HG02642 (cell line): ENCODE results near the gene LRRC66.

Source experiments
- ATAC-seq: cut with Tn5 transposase; IDR thresholded peaks from one replicate; pipeline ENCODE4 v1.9.1; 2021; ENCODE audit warnings: mild to moderate bottlenecking; ENCODE audit not compliant: unreplicated experiment, poor library complexity

Gene LRRC66, protein sequence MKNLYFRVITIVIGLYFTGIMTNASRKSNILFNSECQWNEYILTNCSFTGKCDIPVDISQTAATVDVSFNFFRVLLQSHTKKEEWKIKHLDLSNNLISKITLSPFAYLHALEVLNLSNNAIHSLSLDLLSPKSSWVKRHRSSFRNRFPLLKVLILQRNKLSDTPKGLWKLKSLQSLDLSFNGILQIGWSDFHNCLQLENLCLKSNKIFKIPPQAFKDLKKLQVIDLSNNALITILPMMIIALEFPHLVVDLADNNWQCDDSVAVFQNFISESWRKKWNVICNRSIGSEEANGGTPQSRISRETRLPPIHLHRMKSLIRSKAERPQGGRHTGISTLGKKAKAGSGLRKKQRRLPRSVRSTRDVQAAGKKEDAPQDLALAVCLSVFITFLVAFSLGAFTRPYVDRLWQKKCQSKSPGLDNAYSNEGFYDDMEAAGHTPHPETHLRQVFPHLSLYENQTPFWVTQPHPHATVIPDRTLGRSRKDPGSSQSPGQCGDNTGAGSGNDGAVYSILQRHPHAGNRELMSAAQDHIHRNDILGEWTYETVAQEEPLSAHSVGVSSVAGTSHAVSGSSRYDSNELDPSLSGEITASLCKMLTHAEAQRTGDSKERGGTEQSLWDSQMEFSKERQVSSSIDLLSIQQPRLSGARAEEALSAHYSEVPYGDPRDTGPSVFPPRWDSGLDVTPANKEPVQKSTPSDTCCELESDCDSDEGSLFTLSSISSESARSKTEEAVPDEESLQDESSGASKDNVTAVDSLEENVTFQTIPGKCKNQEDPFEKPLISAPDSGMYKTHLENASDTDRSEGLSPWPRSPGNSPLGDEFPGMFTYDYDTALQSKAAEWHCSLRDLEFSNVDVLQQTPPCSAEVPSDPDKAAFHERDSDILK

DNA sequence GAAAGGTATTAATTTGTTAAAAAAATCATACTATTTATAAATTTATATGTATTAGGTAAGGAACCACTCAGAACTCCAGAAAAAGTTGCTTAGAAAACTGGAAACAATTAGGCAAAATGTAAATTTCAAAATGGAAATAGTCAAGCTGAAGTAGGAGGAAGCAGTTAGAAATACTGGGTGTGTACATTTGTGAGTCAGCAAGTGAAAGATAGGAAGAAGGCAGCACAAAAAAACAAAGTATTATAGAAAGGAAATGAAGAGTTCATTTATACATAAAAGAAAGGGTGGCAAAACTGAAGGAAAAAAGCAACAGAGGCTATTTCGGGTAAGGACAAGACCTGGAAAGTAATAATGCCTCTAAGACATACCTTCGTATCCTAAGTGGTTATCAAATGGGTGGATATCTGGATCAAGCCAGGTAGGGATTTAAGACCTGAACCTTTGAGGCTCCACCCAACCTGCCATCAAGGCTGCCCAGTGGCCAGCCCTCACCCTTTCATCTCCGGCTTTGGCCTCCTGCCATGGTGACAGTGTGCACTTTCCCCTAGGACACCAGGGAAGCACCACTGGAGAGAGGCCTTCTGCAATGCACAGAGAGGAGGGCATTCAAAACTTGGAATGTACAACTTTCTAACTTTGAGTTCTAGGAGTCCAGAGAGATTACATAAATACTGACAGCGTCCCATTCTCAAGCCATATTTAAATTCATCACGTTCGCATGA, at the start of gene LRRC66:
Gene LRRC66 (minus strand): TSS at position 428 of the 722 bp plus-strand sequence. CDS start 2,750 bp downstream, outside the sequence.
- no peak for ATAC-seq

DNA sequence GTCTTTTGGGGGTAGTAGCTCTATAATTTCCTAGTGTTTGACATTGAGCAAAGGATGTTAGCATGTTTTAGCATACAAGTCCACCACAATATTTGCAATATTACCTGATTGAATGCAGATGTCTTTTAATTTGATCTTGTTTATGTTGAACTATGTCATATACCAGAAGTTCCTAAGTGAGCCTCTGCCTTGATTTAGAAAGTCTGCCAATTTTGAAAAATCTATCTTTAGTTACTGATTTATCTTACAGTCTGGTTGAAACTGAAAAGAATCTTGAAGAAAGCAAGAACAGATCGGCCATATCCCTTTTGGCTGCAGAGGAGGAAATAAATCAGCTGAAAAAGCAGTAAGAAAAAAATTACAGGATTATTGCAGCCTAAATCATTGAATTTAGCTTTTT, 49.4 kb upstream of the LRRC66 start:
- ATAC-seq: no peak

DNA sequence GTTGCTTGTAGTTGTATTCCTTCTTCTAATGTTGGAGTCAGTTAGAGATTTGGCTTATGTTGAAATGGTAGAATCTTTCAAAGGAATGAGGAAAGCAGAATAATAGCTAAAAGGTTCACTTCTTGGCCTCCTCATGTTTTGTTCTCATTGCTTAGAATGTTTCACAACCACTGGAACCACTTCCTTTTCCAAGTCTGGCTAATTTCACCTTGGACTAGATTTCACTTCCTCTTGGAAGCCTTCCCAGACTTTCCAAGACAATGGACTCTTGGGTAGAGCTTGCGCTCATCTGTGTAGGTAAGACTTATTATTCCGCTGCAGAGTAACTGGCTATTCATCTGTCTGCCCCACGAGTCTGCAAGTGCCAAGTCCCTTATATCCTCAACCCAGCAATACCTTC, 39.2 kb upstream of the LRRC66 start:
- ATAC-seq: no peak

DNA sequence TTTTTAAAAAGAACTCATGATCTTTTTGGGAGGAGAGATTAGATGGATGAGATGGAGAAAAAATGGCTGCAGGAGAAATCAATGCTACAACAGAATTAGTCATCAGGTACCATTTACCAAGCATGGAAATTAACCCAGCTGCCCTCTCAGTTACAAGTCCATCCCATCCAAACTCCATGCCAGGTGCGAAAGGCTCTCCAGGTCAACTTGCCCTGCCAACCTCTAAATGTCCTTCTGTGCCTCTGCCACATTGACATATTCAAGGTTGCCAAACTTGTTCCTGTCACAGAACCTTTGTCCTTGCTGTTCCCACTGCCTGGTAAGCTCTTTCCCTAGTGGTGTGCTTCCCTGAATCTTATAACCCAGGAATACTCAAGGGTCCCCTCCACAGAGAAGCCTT, 38.1 kb upstream of the LRRC66 start:
- no peak for ATAC-seq

DNA sequence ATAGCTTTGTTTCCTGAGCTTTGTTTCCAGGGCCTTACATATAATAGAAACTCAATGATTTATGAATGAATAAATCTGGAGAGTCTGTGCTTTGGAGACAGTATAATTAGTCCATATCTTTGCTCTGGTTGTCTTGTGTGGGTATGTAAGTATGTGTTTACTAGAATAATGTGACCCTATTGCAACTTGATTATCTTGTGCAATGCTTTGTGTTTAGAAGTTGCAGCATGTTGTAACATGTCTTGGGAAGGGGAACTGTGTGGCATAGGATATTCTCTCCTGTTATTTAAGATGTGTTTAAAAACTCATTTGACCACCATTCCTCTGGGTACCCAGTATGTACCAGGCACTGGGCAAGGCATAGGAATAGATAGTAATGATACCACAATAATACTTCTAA, 37.0 kb upstream of the LRRC66 start:
- ATAC-seq: no peak

DNA sequence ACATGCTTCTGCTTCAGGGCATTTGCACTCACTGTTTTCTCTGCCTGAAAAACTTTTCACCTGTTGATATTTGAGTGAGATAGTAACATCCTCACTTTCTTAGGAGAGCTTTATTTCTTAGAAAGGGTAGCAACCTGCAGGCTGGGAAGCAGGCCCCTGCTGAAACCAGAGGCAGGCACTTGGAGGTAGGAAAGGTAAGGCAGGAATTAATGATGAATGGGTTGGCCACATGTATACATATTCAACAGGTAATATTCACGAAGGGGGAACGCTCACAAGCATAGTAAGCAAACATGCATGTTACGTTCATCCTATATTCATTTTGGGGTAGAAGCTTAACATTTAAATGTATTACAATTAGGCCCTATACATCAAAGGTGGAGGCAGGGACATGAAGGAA, 34.1 kb upstream of the LRRC66 start:
- no peak for ATAC-seq

DNA sequence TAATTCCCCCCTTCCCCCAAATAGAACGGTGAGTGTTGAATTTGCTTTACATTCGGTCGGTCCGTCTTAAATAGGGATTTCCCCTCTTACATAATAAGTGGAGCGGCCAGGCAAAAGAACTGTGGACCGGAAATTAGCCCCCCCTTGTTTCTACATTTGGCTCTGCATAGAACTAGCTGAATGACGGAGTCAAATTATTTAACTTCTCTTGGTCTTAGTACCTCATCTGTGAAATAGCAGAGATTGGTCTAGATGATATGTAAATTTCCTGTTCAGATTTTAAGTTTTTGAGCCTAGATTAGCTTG, 32.3 kb upstream of the LRRC66 start:
- peak; percentile 61 for ATAC-seq

DNA sequence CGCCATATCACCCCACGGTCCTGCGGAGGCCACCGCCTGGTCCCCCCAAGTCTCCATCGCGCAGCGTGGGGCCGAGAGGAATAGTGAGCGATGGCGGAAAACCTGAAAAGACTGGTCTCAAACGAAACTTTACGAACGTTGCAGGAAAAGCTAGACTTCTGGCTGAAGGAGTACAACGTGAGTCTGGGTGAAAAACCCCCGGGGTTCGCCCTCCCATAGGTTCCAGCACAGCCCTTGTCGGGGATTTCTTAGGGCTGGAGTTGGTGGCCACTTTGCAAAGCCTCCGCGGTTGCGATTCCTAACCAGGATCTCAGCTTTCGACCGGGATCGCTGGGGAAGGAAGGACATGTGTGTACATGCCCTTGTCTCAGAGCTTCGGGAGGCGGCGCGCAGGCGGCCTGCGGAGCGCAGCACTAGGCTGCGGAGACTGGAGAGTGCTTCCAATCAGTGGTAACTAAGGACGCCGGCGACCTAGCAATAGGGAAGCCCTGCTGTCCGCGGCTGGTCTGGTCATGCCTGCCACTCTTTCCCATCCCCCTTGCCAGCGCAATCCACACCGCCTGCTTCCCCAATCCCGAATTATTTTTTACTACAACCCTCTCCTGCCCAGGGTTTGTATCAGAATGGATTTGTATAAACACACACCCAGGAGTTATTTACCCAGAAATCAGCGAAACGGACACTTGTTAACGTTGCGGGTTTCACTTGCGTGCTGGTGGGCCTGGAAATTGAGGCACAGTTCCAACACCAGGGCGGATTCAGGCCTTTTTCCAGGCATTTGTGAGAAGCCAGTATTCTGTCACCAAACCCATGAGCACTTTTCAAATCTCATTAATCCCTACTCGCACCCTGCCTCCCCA, 31.7 kb upstream of the LRRC66 start:
- peak; percentile 73 for ATAC-seq

DNA sequence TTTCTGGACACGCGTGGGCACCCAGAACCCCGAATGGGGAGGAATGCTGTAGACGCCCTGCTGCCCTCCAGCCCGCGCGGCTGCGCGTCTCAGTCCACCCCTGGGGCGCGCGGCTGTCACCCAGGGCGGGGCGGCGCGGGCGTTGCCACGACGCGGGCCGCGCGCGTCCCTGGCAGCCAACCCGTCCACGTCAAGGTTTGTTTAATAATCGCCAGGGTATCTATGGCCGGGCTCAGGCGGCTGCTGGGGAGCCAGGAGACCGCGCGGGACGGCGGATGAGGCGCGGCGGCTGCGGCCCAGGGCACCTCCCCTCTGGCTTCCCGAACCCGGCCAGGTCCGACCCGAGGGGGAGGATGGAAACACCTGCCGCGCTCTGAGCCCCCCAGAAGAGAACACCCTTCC, 31.1 kb upstream of the LRRC66 start, which contains the start of gene SPATA18:
Gene SPATA18 (plus strand): TSS at position 92 of the 402 bp plus-strand sequence. CDS start 401 bp downstream, outside the sequence.
- ATAC-seq: peak; percentile 53

DNA sequence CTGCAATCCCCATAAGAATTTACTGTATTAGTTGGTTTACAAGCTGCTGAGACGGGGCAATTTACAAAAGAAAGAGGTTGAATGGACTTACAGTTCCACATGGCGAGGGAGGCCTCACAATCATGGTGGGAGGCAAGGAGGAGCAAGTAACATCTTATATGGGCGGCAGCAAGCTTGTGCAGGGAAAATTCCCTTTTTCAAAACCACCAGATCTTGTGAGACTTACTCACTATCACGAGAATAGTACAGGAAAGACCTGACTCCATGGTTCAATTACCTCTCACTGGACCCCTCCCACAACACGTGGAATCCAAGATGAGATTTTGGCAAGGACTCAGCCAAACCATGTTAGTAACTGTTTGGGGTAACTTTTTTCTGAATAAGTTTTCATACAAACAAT, 29.1 kb upstream of the LRRC66 start:
- ATAC-seq: no peak

DNA sequence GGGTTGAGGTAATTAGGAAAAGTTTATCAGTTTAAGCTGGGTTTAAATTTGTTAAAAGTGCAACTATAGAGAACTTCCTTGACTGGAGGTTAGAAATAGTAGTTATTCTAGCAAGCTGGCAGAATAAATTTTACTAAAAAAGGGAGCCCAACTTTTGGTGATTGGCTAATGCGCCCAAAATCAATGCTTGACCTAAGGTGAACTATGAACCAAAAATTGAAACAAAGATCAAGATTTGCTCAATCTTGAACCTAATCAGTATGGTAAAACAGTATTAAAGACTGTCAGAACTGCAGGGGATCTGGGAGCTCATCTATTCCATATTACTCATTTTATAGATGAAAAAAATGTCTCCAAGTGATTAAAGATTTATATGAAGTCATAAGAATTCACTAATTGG, 24.9 kb upstream of the LRRC66 start:
- no peak for ATAC-seq

DNA sequence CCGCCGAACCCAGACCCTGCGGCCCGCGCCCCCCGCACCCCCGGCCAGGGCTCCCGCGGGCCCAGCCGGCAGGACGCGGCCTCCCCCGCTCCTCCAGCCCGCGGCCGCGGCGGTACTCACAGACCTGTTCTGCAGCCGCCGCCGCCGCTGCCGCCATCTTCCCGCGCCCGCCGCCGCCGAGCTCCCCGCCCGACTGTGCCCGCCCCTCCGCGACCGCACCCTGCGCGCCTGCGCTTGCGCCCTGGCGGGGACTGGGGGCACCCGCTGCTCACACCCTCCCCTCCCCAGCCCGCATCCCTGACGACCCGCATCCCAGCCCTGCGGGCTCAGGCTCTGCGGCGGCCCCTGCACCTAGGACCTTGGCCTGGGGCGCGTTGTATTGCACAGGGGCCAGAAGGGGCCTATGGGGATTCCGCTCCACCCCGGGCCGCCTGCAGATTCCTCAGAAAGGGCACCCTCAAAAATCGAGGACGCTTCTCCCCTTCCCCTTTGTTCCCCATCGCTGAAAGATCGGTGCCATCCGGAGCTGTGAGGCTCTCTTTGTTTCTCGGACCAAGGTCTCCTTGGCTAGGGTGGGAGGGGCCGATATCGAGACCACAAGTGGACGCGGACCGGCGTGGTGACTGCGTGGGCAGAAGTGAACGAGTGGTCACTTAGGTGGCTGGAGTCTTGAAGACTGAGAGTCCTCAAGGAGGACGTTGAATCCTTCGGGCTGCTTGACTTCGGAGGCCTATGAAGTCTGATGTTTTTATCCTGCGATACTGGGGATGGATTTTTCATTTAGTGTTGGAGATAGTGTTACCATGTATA, 18.1 kb upstream of the LRRC66 start, which contains the start of gene SGCB:
Gene SGCB (minus strand): TSS at position 197 of the 810 bp plus-strand sequence. CDS start 40 bp downstream, at position 157.
- ATAC-seq: peak; percentile 97

DNA sequence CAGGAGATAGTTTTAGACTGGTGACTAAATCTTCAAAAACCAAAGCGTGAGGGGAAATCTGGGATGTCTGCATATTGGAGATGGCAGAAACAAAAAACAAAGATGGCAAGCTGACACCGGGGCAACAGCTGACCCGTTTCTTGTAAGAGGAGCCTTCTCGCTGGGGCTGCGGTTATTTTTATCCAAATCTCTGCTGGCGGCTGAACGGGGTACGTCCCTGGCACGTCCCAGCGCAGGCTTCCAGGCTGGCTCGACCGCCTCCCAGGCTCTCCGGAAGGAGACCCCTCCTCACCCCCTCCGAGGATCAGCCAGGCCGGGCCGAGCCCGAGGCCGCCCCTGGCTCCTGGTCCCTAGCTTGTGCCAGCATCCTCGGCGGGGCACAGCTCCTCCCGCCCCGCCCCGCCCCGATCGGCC, 17.5 kb upstream of the LRRC66 start:
- ATAC-seq: peak; percentile 62

DNA sequence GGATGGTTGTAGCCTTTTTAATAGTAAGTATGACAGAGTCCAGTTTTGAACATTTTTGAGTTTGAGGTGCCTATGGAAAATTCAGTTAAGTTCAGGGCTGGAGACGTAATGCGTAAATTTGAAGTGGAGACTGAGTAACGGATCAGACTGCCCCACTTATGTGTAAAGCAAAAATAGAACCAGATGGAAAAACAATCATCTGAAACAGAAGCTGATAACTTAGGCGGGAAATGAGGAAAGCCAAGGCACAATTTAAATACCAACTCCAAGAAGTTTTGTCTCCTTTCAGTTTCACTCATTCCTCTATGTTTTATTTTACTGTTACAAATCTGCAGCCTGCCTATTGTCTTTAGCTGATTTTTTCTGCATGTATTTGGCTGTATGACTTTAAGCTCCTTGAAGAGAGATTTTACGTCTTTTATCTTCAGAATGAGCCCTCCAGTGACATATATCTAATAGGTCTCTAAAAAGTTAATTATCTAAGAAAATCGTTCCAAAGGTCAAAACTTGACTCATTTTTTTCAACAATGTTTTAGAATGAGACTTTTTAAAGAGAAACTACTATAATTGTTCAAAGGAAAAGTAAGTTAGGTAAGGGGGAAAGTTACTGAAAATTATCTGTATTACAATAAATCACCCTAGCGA, 16.8 kb upstream of the LRRC66 start:
- ATAC-seq: no peak

DNA sequence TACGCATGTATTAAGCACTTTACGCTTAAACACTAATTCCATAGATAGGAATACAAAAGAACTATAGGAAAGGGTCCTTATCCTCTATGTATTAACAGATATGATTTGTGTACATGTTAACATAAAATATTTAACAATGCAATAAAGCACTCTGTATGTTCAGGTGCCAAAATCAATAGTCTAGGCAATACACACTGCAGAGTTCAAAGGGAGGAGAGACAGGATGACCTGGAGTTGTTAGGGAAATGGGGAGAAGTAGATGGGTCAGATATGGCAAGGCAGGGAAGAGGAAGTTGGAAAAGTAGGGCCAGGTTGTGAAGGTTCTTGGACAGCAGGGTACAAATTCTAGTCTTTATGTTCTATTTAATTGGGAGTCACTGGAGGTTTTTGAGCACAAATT, 15.0 kb upstream of the LRRC66 start:
- ATAC-seq: no peak

DNA sequence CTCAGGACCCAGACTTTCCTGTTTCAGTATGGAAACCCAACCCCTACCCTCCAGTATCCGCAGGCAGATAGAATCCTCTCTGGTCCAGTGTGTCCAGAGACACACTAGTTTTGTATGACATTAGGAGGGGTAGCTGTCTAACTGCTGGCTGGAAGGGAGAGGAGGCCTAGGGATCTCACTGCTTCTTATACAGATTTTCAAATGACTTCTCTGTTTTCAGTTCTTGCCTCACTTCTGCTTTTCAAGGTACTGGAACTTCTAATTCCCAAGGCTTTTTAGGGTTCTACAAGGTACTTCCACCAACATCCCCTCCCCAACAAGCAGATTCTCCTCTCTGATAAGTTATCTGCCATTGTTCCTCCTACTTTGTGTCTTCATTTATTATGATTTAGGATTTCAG, 11.8 kb upstream of the LRRC66 start:
- ATAC-seq: no peak

DNA sequence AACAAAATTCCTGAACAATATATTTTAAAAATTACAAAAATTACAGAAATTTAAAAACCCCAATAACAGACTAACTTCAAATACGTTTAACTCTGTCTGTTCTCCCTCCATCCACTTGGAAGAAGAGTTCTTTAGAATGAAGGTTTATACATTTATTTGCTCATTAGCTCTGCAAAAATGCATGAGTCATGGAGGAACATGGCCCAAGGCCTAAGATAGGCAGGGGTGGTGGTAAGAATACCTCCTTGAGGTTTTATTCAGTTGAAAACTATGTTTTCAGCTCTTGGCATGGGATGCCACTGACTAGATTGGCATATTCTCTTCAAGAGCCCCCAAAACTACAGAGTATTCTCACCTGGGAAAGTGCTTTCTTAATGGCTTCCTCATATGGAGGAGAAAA, 8.8 kb upstream of the LRRC66 start:
- ATAC-seq: no peak

DNA sequence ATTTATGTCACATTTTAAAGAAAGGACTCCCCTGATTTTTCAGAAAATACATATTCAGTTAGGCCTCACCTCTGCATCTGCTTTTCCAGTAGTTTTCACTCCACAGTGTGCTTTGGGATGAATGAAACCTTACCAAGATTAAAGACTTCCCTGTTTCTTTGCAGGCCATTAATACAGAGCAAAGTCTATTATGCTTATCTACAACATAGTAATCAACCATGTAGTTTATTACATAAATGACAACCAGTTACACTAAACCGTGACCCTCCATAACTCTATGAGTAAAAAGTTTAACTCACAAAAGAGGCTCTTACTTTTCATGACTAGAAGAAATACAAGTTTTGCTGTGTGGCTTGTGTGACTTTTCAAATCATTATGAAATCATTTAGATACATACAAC, 2.3 kb downstream of the LRRC66 start:
- no peak for ATAC-seq
